ENCODE data around the gene BEX4.

DNA sequence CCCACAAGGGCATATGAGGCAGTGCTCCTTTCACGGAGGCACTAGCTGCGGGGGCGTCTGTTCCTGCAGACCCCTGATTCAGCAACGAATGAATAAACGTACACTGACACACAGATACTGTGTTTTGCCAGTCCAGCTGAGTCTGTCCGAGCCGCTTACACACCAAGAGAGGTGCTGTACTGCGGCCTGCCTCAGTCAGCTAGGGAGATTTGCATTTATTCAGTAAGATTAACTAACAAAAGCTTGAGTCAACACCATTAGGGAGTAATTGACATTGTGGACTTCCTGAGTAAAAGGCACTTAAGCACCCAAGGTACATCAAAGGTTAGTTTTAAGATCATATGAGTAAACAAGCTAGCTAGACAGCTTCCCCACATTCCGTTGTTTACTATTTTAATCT, 31.0 kb upstream of the BEX4 start:
- TF ChIP-seq POLR2AphosphoS5 (IDR thresholded peaks at IDR 0.05) (no peak), POLR2A (IDR thresholded peaks at IDR 0.05) (no peak), EP300 (IDR thresholded peaks at IDR 0.05) (no peak)
- TF ChIP-seq, protein P1, sequence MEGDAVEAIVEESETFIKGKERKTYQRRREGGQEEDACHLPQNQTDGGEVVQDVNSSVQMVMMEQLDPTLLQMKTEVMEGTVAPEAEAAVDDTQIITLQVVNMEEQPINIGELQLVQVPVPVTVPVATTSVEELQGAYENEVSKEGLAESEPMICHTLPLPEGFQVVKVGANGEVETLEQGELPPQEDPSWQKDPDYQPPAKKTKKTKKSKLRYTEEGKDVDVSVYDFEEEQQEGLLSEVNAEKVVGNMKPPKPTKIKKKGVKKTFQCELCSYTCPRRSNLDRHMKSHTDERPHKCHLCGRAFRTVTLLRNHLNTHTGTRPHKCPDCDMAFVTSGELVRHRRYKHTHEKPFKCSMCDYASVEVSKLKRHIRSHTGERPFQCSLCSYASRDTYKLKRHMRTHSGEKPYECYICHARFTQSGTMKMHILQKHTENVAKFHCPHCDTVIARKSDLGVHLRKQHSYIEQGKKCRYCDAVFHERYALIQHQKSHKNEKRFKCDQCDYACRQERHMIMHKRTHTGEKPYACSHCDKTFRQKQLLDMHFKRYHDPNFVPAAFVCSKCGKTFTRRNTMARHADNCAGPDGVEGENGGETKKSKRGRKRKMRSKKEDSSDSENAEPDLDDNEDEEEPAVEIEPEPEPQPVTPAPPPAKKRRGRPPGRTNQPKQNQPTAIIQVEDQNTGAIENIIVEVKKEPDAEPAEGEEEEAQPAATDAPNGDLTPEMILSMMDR (IDR thresholded peaks at IDR 0.05), result no peak
